Naive thymus-derived CD4-positive, alpha-beta T cell (primary cell): ENCODE results near the gene FBXO2. TPM values are rescaled to one million over a fixed set of nuclear protein-coding genes. Genes with fewer than 3 reads are reported as not detected.

Experiments used
- ATAC-seq: fragments of 150-1000 bp; cut with Tn5 transposase; 2 replicates; pipeline ENCODE4 v1.10.0; 2021; ENCODE audit warnings: mild to moderate bottlenecking, moderate library complexity
- CTCF ChIA-PET: fragments of 350-600 bp; sonication (Branson Sonifier 250); formaldehyde crosslinking; loops from one replicate; lab custom pipeline; 2021; ENCODE audit warnings: antibody characterized with exemption; lab: Charles Lee
- POLR2A ChIA-PET: fragments of 350-600 bp; sonication (Branson Sonifier 250); formaldehyde crosslinking; loops from one replicate; lab custom pipeline; 2021; ENCODE audit warnings: antibody characterized with exemption, inconsistent platforms; lab: Charles Lee
- DNase-seq, 9 donors: peaks; one replicate each; pipeline versions ENCODE4 v3.0.0 to v3.0.0-alpha.2; 2020 to 2022; ENCODE audit warnings: mixed read lengths in 1 of 9
- H3K27ac ChIP-seq: one replicate; pipeline ENCODE4 v1.7.0; 2013; ENCODE audit warnings: mild to moderate bottlenecking, low read depth, low read length, moderate library complexity
- H3K27me3 ChIP-seq, 2 donors: one replicate each; pipeline ENCODE4 v1.7.0; 2013; ENCODE audit warnings: low read length in 2 of 2, mild to moderate bottlenecking in 2 of 2, moderate library complexity in 2 of 2; ENCODE audit not compliant: control insufficient read depth in 2 of 2, insufficient read depth in 2 of 2
- H3K36me3 ChIP-seq, 3 experiments: 1 replicate in 2 of 3; 2 replicates in 1 of 3; pipeline ENCODE4 v1.7.0; 2013; ENCODE audit warnings: low read length in 3 of 3, mild to moderate bottlenecking in 3 of 3, moderate library complexity in 1 of 3; ENCODE audit not compliant: insufficient read depth in 3 of 3, control insufficient read depth in 2 of 3
- H3K4me1 ChIP-seq, 2 donors: one replicate each; pipeline ENCODE4 v1.7.0; 2013; ENCODE audit warnings: low read length in 2 of 2, mild to moderate bottlenecking in 2 of 2, moderate library complexity in 1 of 2; ENCODE audit not compliant: control insufficient read depth in 2 of 2, insufficient read depth in 2 of 2
- H3K4me3 ChIP-seq: 2 replicates; pipeline ENCODE4 v1.7.0; 2013; ENCODE audit warnings: mild to moderate bottlenecking, low read length
- H3K9me3 ChIP-seq, 3 experiments: 1 replicate in 2 of 3; 2 replicates in 1 of 3; pipeline ENCODE4 v1.7.0; 2013; ENCODE audit warnings: low read length in 3 of 3; ENCODE audit not compliant: control insufficient read depth in 2 of 3
- H3K27ac Mint-ChIP-seq, 9 donors: one replicate each; pipeline ENCODE4 v1.8.0; 2020 to 2022; ENCODE audit warnings: mixed read lengths in 9 of 9, mild to moderate bottlenecking in 8 of 9, moderate library complexity in 5 of 9, inconsistent platforms in 2 of 9
- H3K27me3 Mint-ChIP-seq, 5 donors: one replicate each; pipeline ENCODE4 v1.8.0; 2021 to 2022; ENCODE audit warnings: mixed read lengths in 5 of 5, mild to moderate bottlenecking in 1 of 5
- H3K36me3 Mint-ChIP-seq, 5 donors: one replicate each; pipeline ENCODE4 v1.8.0; 2020 to 2022; ENCODE audit warnings: mixed read lengths in 5 of 5, mild to moderate bottlenecking in 3 of 5, inconsistent platforms in 1 of 5
- H3K4me1 Mint-ChIP-seq, 7 donors: one replicate each; pipeline ENCODE4 v1.8.0; 2020 to 2022; ENCODE audit warnings: mixed read lengths in 7 of 7, mild to moderate bottlenecking in 3 of 7, inconsistent platforms in 1 of 7
- H3K4me3 Mint-ChIP-seq, 10 donors: one replicate each; pipeline ENCODE4 v1.8.0; 2020 to 2022; ENCODE audit warnings: mild to moderate bottlenecking in 10 of 10, mixed read lengths in 10 of 10, moderate library complexity in 6 of 10, inconsistent platforms in 2 of 10
- H3K9me3 Mint-ChIP-seq, 11 donors: one replicate each; pipeline ENCODE4 v1.8.0; 2020 to 2022; ENCODE audit warnings: mixed read lengths in 11 of 11, mild to moderate bottlenecking in 4 of 11, inconsistent platforms in 1 of 11, moderate library complexity in 1 of 11
- intact Hi-C, 2 donors: fragments of 100-400 bp; cut with micrococcal nuclease; formaldehyde crosslinking; loops; one replicate each; pipeline ENCODE4 v1.15.1; 2023
- polyA plus RNA-seq, 2 donors: library from polyadenylated mRNA; unstranded; fragments of 300-500 nt; fragmentation: Illumina TruSeq; gene quantifications; one replicate each; pipeline ENCODE4 v1.2.3, GENCODE V29; 2021
- total RNA-seq, 6 experiments: library from RNA in 5 of 6; stranded (reverse) in 5 of 6; gene quantifications; 1 replicate in 5 of 6; 2 replicates in 1 of 6; pipeline ENCODE4 v1.2.3 and lab custom pipeline; 2021 to 2026

FBXO2 gene
- total and polyA plus RNA-seq, 7 experiments from 2014 or later, result 0.97 to 7.8 (median 3.8) TPM

DNA sequence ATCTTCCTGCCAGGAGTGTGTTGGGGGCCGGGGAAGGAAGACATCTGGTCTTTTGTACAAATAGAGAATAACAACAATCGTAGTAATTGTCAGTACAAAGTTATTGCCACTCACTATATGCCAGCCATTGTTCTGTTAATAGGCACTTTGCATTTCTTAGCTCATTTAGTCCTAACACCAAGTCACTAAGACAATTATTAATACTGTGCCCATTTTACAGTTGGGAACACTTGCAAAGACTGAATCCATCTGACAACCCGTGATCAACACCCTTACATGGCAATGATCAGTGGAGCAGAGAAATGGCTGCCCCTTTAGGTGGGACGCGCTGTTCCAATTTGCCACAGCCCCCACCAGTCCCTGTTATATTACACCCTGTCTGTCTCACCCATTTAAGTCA, 33.3 kb downstream of the FBXO2 start:
- H3K4me3 Mint-ChIP-seq, result no peak overlapping the region
- ChIA-PET POLR2A (no interaction called here), CTCF (no interaction called here)
- peaks cover 0 to 2% (median 0%) of the 10 kb centered on the region in 7 donors for H3K4me1 Mint-ChIP-seq
- Histone ChIP-seq H3K27ac (no peak overlapping the region), H3K36me3 (no peaks in the 10 kb centered on the region), H3K9me3 (no peaks in the 10 kb centered on the region), H3K4me3 (no peak overlapping the region), H3K4me1 (no peaks in the 10 kb centered on the region), H3K27me3 (no peaks in the 10 kb centered on the region)
- H3K27me3 Mint-ChIP-seq, result peaks cover 4 to 28% (median 5%) of the 10 kb centered on the region in 5 donors
- intact Hi-C loops, result no loop called here
- peaks cover 0 to 3% (median 0%) of the 10 kb centered on the region in 5 donors for H3K36me3 Mint-ChIP-seq
- H3K9me3 Mint-ChIP-seq, result peaks cover 0 to 2% (median 0%) of the 10 kb centered on the region in 11 donors
- DNase-seq (no peak), ATAC-seq (no peak)
- H3K27ac Mint-ChIP-seq, result no peak overlapping the region

DNA sequence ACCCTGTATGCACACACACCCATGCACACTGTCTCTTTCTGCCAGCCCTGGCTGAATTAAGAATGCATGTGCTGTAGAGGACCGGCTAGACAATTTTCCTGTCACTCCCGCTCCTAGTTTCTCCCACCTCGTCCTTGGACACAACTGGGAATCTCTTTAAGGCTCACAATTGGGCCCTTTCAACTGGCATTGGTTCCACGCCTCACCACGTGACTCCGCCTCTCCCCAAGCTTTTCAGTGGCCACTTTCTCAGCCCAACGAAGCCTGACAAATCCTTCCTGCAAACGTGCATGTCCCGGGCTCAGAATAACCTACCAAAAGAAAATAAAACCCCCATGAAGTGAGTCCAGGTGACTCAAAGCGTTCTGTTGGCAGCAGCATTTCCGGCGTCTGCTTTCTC, 33.8 kb downstream of the FBXO2 start:
- no peaks in the 10 kb centered on the region for H3K9me3 ChIP-seq
- ChIA-PET CTCF (no interaction called here), POLR2A (no interaction called here)
- DNase-seq, result no peak
- Mint-ChIP-seq H3K4me3 (no peak overlapping the region), H3K9me3 (peaks cover 0 to 2% (median 0%) of the 10 kb centered on the region in 11 donors), H3K27ac (no peak overlapping the region), H3K27me3 (peaks cover 2 to 23% (median 5%) of the 10 kb centered on the region in 5 donors), H3K4me1 (peaks cover 0 to 2% (median 0%) of the 10 kb centered on the region in 7 donors), H3K36me3 (peaks cover 0 to 3% (median 0%) of the 10 kb centered on the region in 5 donors)
- H3K4me1 ChIP-seq, result no peaks in the 10 kb centered on the region
- no peak overlapping the region for H3K4me3 ChIP-seq
- intact Hi-C loops, result no loop called here
- no peaks in the 10 kb centered on the region for H3K36me3 ChIP-seq
- no peaks in the 10 kb centered on the region for H3K27me3 ChIP-seq
- no peak overlapping the region for H3K27ac ChIP-seq
- no peak for ATAC-seq

DNA sequence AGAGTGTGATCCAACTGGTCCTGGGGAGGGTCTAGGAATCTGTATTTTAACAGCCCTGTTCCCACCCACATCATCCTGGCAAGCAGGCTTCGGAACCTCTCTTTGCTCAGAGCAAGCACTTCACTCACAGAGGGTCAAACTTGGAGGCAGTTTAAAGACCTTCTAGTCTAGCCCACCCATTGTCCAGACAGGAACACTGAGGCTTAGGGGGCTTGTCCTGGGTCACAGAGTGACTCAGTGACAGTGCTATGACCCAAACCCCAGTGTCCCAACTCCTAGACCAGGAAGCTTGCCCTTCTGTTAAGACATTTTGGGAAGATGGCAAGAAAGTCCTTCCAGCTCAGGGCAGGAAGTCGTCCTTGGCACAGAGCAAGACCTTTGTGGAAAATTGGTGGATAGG, 36.5 kb downstream of the FBXO2 start:
- H3K4me3 Mint-ChIP-seq, result no peak overlapping the region
- ChIA-PET POLR2A (no interaction called here), CTCF (no interaction called here)
- no peaks in the 10 kb centered on the region for H3K36me3 Mint-ChIP-seq
- no peaks in the 10 kb centered on the region for H3K36me3 ChIP-seq
- H3K27me3 ChIP-seq, result no peaks in the 10 kb centered on the region
- H3K4me3 ChIP-seq, result no peak overlapping the region
- peaks cover 0 to 3% (median 0%) of the 10 kb centered on the region in 7 donors for H3K4me1 Mint-ChIP-seq
- no peak overlapping the region for H3K27ac ChIP-seq
- no peak overlapping the region for H3K27ac Mint-ChIP-seq
- H3K4me1 ChIP-seq, result no peaks in the 10 kb centered on the region
- DNase-seq (no peak), ATAC-seq (no peak)
- no peaks in the 10 kb centered on the region for H3K9me3 Mint-ChIP-seq
- no peaks in the 10 kb centered on the region for H3K9me3 ChIP-seq
- peaks cover 0 to 20% (median 6%) of the 10 kb centered on the region in 5 donors for H3K27me3 Mint-ChIP-seq
- intact Hi-C loops, result no loop called here

DNA sequence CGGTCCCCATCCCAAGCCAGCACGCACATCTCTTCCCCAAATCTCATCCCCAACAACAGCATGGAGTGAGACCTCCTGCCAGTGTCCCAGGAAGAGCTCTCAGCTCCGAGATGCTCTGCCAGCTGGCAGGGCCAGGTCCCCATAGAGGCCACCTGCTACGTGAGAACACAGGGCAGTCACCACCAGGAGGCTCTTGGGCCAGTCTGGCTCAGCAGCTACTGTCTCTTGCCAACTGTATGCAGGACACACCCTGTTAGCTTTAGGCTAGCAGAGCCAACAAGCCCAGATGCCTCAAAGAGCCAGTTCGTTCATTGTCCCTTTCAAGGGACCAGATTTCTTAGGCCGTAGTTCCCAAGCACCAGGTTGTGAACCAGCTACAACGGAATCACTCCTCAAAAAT, 36.9 kb downstream of the FBXO2 start:
- Histone ChIP-seq H3K27ac (no peak overlapping the region), H3K27me3 (no peaks in the 10 kb centered on the region), H3K4me3 (no peak overlapping the region), H3K36me3 (no peaks in the 10 kb centered on the region), H3K4me1 (no peaks in the 10 kb centered on the region), H3K9me3 (no peaks in the 10 kb centered on the region)
- ChIA-PET POLR2A (no interaction called here), CTCF (no interaction called here)
- no peaks in the 10 kb centered on the region for H3K9me3 Mint-ChIP-seq
- peaks cover 0 to 3% (median 0%) of the 10 kb centered on the region in 7 donors for H3K4me1 Mint-ChIP-seq
- ATAC-seq (no peak), DNase-seq (no peak)
- no peaks in the 10 kb centered on the region for H3K36me3 Mint-ChIP-seq
- H3K27ac Mint-ChIP-seq, result no peak overlapping the region
- peaks cover 0 to 19% (median 5%) of the 10 kb centered on the region in 5 donors for H3K27me3 Mint-ChIP-seq
- intact Hi-C loops, result no loop called here
- H3K4me3 Mint-ChIP-seq, result no peak overlapping the region

DNA sequence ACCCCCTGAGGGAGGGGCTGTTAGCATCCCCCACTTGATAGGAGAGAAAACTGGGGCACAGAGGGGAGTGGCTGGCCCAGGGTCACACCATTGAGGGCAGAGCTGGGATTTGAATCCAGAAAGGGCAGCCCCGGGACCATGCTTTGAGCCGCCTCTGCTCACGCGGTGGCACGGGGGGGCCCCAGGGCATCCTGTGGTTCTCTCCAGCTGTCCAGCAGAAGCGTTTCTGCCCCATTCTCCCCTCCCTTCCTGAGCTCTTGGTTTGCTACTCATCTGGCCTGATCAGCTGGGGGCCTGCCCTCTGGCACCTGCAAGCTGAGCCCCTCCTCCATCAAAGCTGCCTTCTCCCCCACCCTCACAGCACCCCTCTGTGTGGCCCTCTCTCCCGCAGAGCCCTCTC, 37.5 kb downstream of the FBXO2 start:
- H3K9me3 ChIP-seq, result no peaks in the 10 kb centered on the region
- no peak overlapping the region for H3K4me3 Mint-ChIP-seq
- ChIA-PET CTCF (no interaction called here), POLR2A (interaction anchor here (0.6 kb wide), 1 partner anchor 333 kb away, joined by 3 read pairs; no protein-coding TSS in a partner anchor)
- H3K27me3 Mint-ChIP-seq, result peaks cover 0 to 14% (median 0%) of the 10 kb centered on the region in 5 donors
- H3K27me3 ChIP-seq, result no peaks in the 10 kb centered on the region
- H3K4me1 Mint-ChIP-seq, result peaks cover 0 to 3% (median 0%) of the 10 kb centered on the region in 7 donors
- no peak overlapping the region for H3K4me3 ChIP-seq
- H3K36me3 ChIP-seq, result no peaks in the 10 kb centered on the region
- no peaks in the 10 kb centered on the region for H3K4me1 ChIP-seq
- intact Hi-C loops, result no loop called here
- H3K9me3 Mint-ChIP-seq, result no peaks in the 10 kb centered on the region
- no peak for ATAC-seq
- DNase-seq, result no peak
- H3K27ac ChIP-seq, result no peak overlapping the region
- no peak overlapping the region for H3K27ac Mint-ChIP-seq
- no peaks in the 10 kb centered on the region for H3K36me3 Mint-ChIP-seq

DNA sequence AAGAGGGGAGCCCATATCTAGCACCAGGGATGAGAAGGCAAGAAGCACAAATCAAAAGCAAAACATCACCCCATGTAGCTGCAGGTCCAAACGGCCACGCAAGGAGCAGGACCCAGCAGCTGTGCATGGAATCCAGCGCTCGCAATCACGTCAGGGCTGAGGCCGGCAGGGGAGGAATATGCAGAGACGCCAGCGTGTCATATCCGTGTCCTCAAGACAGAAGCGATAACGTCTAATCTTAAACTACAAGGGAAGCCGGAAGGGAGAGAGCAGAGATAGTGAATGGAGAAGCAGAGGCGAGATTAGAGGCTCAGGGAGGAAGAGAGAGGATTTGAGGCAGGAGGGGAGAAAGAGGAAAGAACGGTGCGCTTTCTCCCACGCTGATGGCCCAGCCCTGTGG, 39.1 kb downstream of the FBXO2 start:
- POLR2A ChIA-PET, result no interaction called here

DNA sequence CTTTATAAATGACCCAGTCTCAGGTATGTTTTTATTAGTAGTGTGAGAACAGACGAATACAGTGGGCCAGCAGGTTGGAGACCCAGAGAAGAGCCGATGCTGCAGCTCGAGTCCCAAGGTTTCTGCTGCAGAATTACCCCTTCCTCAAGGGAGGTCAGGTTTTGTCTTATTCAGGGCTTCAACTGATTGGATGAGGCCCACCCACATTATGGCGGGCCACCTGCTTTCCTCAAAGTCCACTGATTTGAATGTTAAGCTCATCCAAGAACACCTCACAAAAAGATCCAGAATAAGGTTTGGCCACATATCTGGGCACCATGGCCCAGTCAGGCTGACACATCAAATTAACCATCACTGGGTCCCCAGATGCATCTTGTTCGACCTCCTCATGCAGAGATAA, 40.9 kb downstream of the FBXO2 start:
- H3K4me1 ChIP-seq, result no peaks in the 10 kb centered on the region
- no peak for DNase-seq
- H3K27ac ChIP-seq, result no peak overlapping the region
- H3K27ac Mint-ChIP-seq, result no peak overlapping the region
- no peak overlapping the region for H3K4me3 Mint-ChIP-seq
- no peaks in the 10 kb centered on the region for H3K9me3 ChIP-seq
- no peaks in the 10 kb centered on the region for H3K36me3 ChIP-seq
- CTCF ChIA-PET, result no interaction called here
- H3K27me3 Mint-ChIP-seq, result peaks cover 0 to 11% (median 0%) of the 10 kb centered on the region in 5 donors
- POLR2A ChIA-PET, result no interaction called here
- no peak overlapping the region for H3K4me3 ChIP-seq
- H3K9me3 Mint-ChIP-seq, result no peaks in the 10 kb centered on the region
- ATAC-seq, result no peak
- intact Hi-C loops, result no loop called here
- H3K4me1 Mint-ChIP-seq, result peaks cover 0 to 1% (median 0%) of the 10 kb centered on the region in 7 donors
- no peaks in the 10 kb centered on the region for H3K36me3 Mint-ChIP-seq
- no peaks in the 10 kb centered on the region for H3K27me3 ChIP-seq

More for the DNA sequence above, 39.1 kb downstream of the FBXO2 start:
- no peak overlapping the region for H3K27ac ChIP-seq
- Mint-ChIP-seq H3K27me3 (peaks cover 0 to 11% (median 0%) of the 10 kb centered on the region in 5 donors), H3K4me1 (peaks cover 0 to 1% (median 0%) of the 10 kb centered on the region in 7 donors), H3K4me3 (no peak overlapping the region), H3K27ac (no peak overlapping the region), H3K36me3 (no peaks in the 10 kb centered on the region), H3K9me3 (no peaks in the 10 kb centered on the region)
- ATAC-seq (no peak), DNase-seq (no peak)
- H3K4me3 ChIP-seq, result no peak overlapping the region
- H3K27me3 ChIP-seq, result no peaks in the 10 kb centered on the region
- H3K36me3 ChIP-seq, result no peaks in the 10 kb centered on the region
- intact Hi-C loops, result no loop called here
- CTCF ChIA-PET, result no interaction called here
- no peaks in the 10 kb centered on the region for H3K9me3 ChIP-seq
- H3K4me1 ChIP-seq, result no peaks in the 10 kb centered on the region
